ENCODE data around the gene CACNG3.
A peak's percentile ranks its signal among the peaks of the same experiment; 100 is the strongest.

CACNG3 gene

DNA sequence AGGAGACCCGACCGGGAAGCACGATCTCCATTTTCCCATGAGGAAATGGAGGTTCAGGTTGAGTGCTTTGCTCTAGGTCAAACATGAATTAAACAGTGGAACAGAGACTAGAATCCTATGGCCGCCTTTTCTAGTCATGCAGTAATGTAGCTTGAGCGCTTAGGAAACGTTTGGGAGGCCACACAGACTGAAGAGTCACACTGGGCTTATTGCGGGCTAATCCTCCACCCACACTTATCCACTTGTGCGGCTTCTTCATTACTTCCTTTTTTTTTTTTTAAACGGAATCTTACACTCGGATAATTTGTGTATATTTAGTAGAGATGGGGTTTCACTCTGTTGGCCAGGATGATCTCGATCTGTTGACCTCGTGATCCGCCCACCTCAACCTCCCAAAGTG lies 26.0 kb downstream of the CACNG3 start:
- TF ChIP-seq, protein P1, sequence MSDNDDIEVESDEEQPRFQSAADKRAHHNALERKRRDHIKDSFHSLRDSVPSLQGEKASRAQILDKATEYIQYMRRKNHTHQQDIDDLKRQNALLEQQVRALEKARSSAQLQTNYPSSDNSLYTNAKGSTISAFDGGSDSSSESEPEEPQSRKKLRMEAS (IDR thresholded peaks at IDR 0.05; ENCODE audit: low read depth, low read length), result no peak
- TF ChIP-seq MYC (IDR thresholded peaks at IDR 0.05; ENCODE audit: low read depth, low read length) (no peak), POLR2A (IDR thresholded peaks at IDR 0.05; ENCODE audit: extremely low read depth, insufficient read length) (no peak)
- TF ChIP-seq, protein P2, sequence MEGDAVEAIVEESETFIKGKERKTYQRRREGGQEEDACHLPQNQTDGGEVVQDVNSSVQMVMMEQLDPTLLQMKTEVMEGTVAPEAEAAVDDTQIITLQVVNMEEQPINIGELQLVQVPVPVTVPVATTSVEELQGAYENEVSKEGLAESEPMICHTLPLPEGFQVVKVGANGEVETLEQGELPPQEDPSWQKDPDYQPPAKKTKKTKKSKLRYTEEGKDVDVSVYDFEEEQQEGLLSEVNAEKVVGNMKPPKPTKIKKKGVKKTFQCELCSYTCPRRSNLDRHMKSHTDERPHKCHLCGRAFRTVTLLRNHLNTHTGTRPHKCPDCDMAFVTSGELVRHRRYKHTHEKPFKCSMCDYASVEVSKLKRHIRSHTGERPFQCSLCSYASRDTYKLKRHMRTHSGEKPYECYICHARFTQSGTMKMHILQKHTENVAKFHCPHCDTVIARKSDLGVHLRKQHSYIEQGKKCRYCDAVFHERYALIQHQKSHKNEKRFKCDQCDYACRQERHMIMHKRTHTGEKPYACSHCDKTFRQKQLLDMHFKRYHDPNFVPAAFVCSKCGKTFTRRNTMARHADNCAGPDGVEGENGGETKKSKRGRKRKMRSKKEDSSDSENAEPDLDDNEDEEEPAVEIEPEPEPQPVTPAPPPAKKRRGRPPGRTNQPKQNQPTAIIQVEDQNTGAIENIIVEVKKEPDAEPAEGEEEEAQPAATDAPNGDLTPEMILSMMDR (IDR thresholded peaks at IDR 0.05; ENCODE audit: low read depth, low read length), result no peak
- peak; percentile 9 for DNase-seq (ENCODE audit: low read depth)
- H3K4me3 ChIP-seq (ENCODE audit: low read depth, low read length), result no peak overlapping the region

DNA sequence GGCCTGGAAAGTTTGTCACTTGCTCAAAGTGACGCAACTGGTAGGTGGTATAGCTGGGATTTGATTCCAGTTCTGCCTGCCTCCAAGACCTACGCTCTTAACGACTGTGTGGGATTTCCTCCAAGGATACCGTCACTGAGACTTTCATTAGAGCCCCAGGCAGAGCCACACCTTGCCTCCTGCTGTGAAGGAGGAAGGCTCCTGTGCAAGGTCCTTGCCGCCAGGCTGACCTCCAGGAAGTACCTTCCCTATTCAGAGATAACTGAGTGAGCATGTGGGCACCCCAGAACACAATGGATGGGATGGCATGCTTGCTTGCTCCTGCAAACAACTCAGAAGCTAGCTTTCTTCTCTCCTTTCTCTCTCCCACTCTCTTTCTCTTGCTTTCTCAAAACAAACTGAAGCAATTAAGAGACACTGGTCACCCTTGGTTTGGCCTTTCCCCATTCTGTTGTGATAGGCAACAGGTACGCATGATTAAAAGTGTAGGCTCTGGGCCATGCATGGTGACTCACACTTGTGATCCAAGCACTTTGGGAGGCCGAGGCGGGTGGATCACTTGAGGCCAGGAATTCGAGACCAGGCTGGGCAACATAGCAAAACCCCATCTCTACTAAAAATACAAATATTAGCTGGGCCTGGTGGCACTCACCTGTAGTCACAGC lies 30.7 kb downstream of the CACNG3 start:
- DNase-seq (ENCODE audit: low read depth), result no peak
- no peak overlapping the region for H3K4me3 ChIP-seq (ENCODE audit: low read depth, low read length)
- TF ChIP-seq, protein P2 (IDR thresholded peaks at IDR 0.05; ENCODE audit: low read depth, low read length), result no peak
- no peak for TF ChIP-seq MYC (IDR thresholded peaks at IDR 0.05; ENCODE audit: low read depth, low read length)
- TF ChIP-seq, protein P1 (IDR thresholded peaks at IDR 0.05; ENCODE audit: low read depth, low read length), result no peak
- TF ChIP-seq POLR2A (IDR thresholded peaks at IDR 0.05; ENCODE audit: extremely low read depth, insufficient read length), result no peak

DNA sequence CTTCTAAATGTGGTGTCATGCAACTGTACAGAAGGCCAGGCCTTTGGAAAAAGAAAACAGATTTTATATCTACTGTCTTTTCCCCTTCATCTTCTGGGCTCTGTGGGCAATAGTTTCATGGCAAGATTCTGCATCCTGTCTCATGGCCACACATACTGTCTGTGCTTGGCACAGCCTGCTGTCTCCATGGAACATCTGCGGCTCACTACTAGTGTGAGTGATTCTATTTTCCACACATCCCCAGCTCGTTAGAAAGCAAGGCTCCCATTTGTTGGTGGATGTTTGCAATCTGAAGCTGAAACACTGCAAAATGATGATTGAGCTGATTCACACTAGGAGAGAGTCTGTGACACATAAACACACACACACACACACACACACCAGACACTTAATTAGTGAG lies 32.4 kb downstream of the CACNG3 start:
- no peak for DNase-seq (ENCODE audit: low read depth)
- H3K4me3 ChIP-seq (ENCODE audit: low read depth, low read length), result no peak overlapping the region
- TF ChIP-seq POLR2A (IDR thresholded peaks at IDR 0.05; ENCODE audit: extremely low read depth, insufficient read length) (no peak), MYC (IDR thresholded peaks at IDR 0.05; ENCODE audit: low read depth, low read length) (no peak)
- TF ChIP-seq, protein P1 (IDR thresholded peaks at IDR 0.05; ENCODE audit: low read depth, low read length), result no peak
- TF ChIP-seq, protein P2 (IDR thresholded peaks at IDR 0.05; ENCODE audit: low read depth, low read length), result no peak

DNA sequence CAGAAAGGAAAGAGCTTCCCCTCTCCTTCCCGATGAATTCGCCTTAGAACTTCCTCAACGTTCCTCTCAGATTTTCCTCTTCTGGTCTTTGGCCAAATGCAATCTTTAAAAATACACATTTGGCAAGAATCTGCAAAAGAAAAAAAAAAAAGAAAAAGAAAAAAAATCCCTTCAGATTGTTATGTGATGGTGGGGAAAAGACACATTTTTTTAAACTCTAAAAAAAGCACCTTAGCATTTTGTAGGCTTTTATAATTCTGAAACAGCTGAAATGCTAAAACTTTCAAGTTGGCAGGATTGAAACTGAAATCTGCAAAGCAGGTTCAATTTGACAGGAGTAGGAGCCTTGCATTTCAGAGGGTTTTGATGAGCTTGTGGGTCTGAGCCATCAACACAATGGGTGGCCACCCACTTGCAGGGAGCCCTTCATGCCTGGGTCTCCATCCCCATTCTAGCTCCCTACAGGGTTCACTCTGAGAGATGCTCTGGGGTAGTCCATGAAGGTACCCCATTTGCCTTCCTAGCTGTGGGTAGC lies 33.1 kb downstream of the CACNG3 start:
- no peak for DNase-seq (ENCODE audit: low read depth)
- no peak overlapping the region for H3K4me3 ChIP-seq (ENCODE audit: low read depth, low read length)
- TF ChIP-seq POLR2A (IDR thresholded peaks at IDR 0.05; ENCODE audit: extremely low read depth, insufficient read length) (no peak), MYC (IDR thresholded peaks at IDR 0.05; ENCODE audit: low read depth, low read length) (no peak)
- TF ChIP-seq, protein P1 (IDR thresholded peaks at IDR 0.05; ENCODE audit: low read depth, low read length), result no peak
- TF ChIP-seq, protein P2 (IDR thresholded peaks at IDR 0.05; ENCODE audit: low read depth, low read length), result no peak

DNA sequence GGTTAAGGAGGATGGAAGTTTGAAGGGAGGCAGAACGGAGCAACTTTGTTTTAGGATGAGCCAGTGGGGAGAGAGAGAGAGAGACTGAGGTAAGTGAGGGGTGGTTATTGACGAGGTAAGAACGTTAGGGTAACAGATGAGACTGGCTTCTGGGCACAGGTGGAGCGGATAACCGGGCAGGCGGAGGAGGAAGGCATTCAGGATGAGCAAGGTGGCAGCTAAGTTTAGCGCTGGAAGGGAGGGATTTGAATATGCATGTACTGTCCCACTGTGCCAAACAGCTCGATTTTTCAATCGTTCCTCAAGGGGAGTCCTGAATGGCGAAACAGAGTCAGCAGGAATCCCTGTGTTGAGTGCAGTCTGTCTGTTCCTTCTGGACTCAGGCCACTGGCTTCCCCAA lies 35.8 kb downstream of the CACNG3 start:
- TF ChIP-seq POLR2A (IDR thresholded peaks at IDR 0.05; ENCODE audit: extremely low read depth, insufficient read length) (no peak), MYC (IDR thresholded peaks at IDR 0.05; ENCODE audit: low read depth, low read length) (no peak)
- TF ChIP-seq, protein P2 (IDR thresholded peaks at IDR 0.05; ENCODE audit: low read depth, low read length), result no peak
- TF ChIP-seq, protein P1 (IDR thresholded peaks at IDR 0.05; ENCODE audit: low read depth, low read length), result no peak
- H3K4me3 ChIP-seq (ENCODE audit: low read depth, low read length), result no peak overlapping the region
- DNase-seq (ENCODE audit: low read depth), result no peak

All from NB4 (cell line).